Osteocyte (in vitro differentiated cells): Measurements from ENCODE around the gene APOD. TPM values are rescaled to one million over a fixed set of nuclear protein-coding genes. Genes with fewer than 3 reads are reported as not detected.
"Not testable (repeated sequence)": the region's sequence is repeated elsewhere in the genome, so short reads cannot be mapped to it uniquely, and the experiment has no call there.

Experiments used
- DNase-seq: peaks from one replicate; pipeline ENCODE4 v3.0.0; 2021; ENCODE audit warnings: mixed read lengths; ENCODE audit not compliant: unreplicated experiment; ENCODE audit errors: extremely low spot score
- H3K27ac Mint-ChIP-seq: one replicate; pipeline ENCODE4 v1.8.0; 2021; ENCODE audit warnings: mild to moderate bottlenecking, mixed read lengths; ENCODE audit not compliant: unreplicated experiment
- H3K27me3 Mint-ChIP-seq: one replicate; pipeline ENCODE4 v1.8.0; 2021; ENCODE audit warnings: mixed read lengths; ENCODE audit not compliant: unreplicated experiment
- H3K36me3 Mint-ChIP-seq: one replicate; pipeline ENCODE4 v1.8.0; 2021; ENCODE audit warnings: mixed read lengths; ENCODE audit not compliant: unreplicated experiment
- H3K4me1 Mint-ChIP-seq: one replicate; pipeline ENCODE4 v1.8.0; 2021; ENCODE audit warnings: mixed read lengths; ENCODE audit not compliant: unreplicated experiment
- H3K4me3 Mint-ChIP-seq: one replicate; pipeline ENCODE4 v1.8.0; 2021; ENCODE audit warnings: mild to moderate bottlenecking, moderate library complexity, mixed read lengths; ENCODE audit not compliant: unreplicated experiment
- H3K9me3 Mint-ChIP-seq: one replicate; pipeline ENCODE4 v1.8.0; 2021; ENCODE audit warnings: mixed read lengths; ENCODE audit not compliant: unreplicated experiment
- total RNA-seq: library from RNA; stranded (reverse); gene quantifications from 2 replicates; pipeline ENCODE4 v1.2.1, GENCODE V29; 2021
- TF ChIP-seq, protein P1 (sequence below): fragments of 200-600 bp; sonication (generic); IDR thresholded peaks from 2 replicates; pipeline ENCODE4 v1.5.0; 2021; ENCODE audit warnings: antibody characterized with exemption, mild to moderate bottlenecking, moderate library complexity

APOD gene
- total RNA-seq, 1 donor from 2014 or later: 3.2 TPM

GRCh38 chr3:195596765-195597171 lies 13.0 kb upstream of the APOD start:
- no peak overlapping the region for H3K27ac Mint-ChIP-seq
- TF ChIP-seq, protein P1, sequence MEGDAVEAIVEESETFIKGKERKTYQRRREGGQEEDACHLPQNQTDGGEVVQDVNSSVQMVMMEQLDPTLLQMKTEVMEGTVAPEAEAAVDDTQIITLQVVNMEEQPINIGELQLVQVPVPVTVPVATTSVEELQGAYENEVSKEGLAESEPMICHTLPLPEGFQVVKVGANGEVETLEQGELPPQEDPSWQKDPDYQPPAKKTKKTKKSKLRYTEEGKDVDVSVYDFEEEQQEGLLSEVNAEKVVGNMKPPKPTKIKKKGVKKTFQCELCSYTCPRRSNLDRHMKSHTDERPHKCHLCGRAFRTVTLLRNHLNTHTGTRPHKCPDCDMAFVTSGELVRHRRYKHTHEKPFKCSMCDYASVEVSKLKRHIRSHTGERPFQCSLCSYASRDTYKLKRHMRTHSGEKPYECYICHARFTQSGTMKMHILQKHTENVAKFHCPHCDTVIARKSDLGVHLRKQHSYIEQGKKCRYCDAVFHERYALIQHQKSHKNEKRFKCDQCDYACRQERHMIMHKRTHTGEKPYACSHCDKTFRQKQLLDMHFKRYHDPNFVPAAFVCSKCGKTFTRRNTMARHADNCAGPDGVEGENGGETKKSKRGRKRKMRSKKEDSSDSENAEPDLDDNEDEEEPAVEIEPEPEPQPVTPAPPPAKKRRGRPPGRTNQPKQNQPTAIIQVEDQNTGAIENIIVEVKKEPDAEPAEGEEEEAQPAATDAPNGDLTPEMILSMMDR: no peak
- H3K9me3 Mint-ChIP-seq: no peaks in the 10 kb centered on the region
- DNase-seq: no peak
- H3K4me1 Mint-ChIP-seq: peaks cover 5% of the 10 kb centered on the region
- H3K4me3 Mint-ChIP-seq: no peak overlapping the region
- H3K27me3 Mint-ChIP-seq: peaks cover 22% of the 10 kb centered on the region
- H3K36me3 Mint-ChIP-seq: no peaks in the 10 kb centered on the region

- peaks cover 5% of the 10 kb centered on the region for H3K4me1 Mint-ChIP-seq
- no peak overlapping the region for H3K27ac Mint-ChIP-seq
- H3K27me3 Mint-ChIP-seq: peaks cover 24% of the 10 kb centered on the region
- no peak for DNase-seq
- no peaks in the 10 kb centered on the region for H3K9me3 Mint-ChIP-seq
- no peaks in the 10 kb centered on the region for H3K36me3 Mint-ChIP-seq
- no peak overlapping the region for H3K4me3 Mint-ChIP-seq
- TF ChIP-seq, protein P1: no peak
Observed at GRCh38 chr3:195595785-195596531, 12.2 kb upstream of the APOD start.

- no peak for DNase-seq
- Mint-ChIP-seq H3K36me3 (no peaks in the 10 kb centered on the region), H3K27ac (no peak overlapping the region), H3K9me3 (no peaks in the 10 kb centered on the region), H3K27me3 (peaks cover 15% of the 10 kb centered on the region), H3K4me1 (peaks cover 5% of the 10 kb centered on the region), H3K4me3 (no peak overlapping the region)
- TF ChIP-seq, protein P1: no peak
Observed at GRCh38 chr3:195591852-195592251, 8.1 kb upstream of the APOD start.

GRCh38 chr3:195591220-195591619 lies 7.5 kb upstream of the APOD start:
- Mint-ChIP-seq H3K4me3 (no peak overlapping the region), H3K27ac (no peak overlapping the region), H3K36me3 (no peaks in the 10 kb centered on the region), H3K9me3 (no peaks in the 10 kb centered on the region), H3K4me1 (peaks cover 2% of the 10 kb centered on the region), H3K27me3 (peaks cover 15% of the 10 kb centered on the region)
- no peak for DNase-seq
- TF ChIP-seq, protein P1: no peak

DNA sequence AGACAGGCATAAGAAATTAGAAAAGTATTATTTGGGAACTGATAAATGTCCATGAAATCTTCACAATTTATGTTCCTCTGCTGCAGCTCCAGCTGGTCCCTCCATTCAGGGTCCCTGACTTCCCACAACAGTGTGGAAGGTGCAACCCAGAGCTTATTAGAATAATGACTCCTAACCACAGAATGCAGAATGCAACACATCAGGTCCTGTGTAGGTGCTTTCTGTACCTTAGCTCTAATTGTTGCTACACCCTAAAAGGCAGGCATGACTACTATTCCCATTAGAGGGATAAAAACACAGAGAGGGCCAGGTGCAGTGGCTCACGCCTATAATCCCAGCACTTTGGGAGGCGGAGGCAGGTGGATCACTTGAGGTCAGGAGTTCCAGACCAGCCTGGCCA lies 6.6 kb upstream of the APOD start:
- not testable (repeated sequence) for H3K4me1 Mint-ChIP-seq, H3K36me3 Mint-ChIP-seq, H3K4me3 Mint-ChIP-seq, H3K27ac Mint-ChIP-seq, DNase-seq, H3K9me3 Mint-ChIP-seq
- H3K27me3 Mint-ChIP-seq: peaks cover 12% of the 10 kb centered on the region

DNA sequence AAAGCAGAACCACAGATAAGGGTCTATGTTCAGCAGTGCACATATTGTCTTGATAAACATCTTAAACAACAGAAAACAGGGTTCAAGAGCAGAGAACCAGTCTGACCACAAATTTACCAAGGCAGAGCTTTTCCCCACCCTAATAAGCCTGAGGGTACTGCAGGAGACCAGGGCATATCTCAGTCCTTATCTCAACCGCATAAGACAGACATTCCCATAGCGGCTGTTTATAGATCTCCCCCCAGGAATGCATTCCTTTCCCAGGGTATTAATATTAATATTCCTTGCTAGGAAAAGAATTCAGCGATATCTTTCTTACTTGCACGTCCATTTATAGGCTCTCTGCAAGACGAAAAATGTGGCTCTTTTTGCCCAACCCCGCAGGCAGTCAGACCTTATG lies 6.1 kb upstream of the APOD start:
- H3K36me3 Mint-ChIP-seq, H3K9me3 Mint-ChIP-seq, H3K4me1 Mint-ChIP-seq, DNase-seq, H3K27ac Mint-ChIP-seq, H3K4me3 Mint-ChIP-seq: not testable (repeated sequence)
- peaks cover 12% of the 10 kb centered on the region for H3K27me3 Mint-ChIP-seq
